Measurements from ENCODE around the gene STIP1. TPM values are rescaled to one million over a fixed set of nuclear protein-coding genes. Genes with fewer than 3 reads are reported as not detected.
A peak's percentile ranks its signal among the peaks of the same experiment; 100 is the strongest.

STIP1 gene
- total RNA-seq, 1 donor from 2014 or later, result 102 TPM

- no peak overlapping the region for H3K4me3 ChIP-seq (ENCODE audit: low read depth, low read length)
- FAIRE-seq (no peak), DNase-seq (ENCODE audit: low read depth) (peak; percentile 67)
- no peak for TF ChIP-seq CTCF (IDR thresholded peaks at IDR 0.05; ENCODE audit: insufficient read depth, low read length, severe bottlenecking)
- peaks cover 13% of the 10 kb centered on the region for H3K36me3 ChIP-seq (ENCODE audit: control insufficient read depth, insufficient read depth, low read length)
- no peaks in the 10 kb centered on the region for H3K27me3 ChIP-seq (ENCODE audit: control insufficient read depth, insufficient read depth, low read length)
Observed at GRCh38 chr11:64224151-64224890, 38.4 kb downstream of the STIP1 start.

GRCh38 chr11:64224891-64225607, 39.1 kb downstream of the STIP1 start:
- no peak for FAIRE-seq
- no peak for TF ChIP-seq CTCF (IDR thresholded peaks at IDR 0.05; ENCODE audit: insufficient read depth, low read length, severe bottlenecking)
- no peaks in the 10 kb centered on the region for H3K27me3 ChIP-seq (ENCODE audit: control insufficient read depth, insufficient read depth, low read length)
- no peak for DNase-seq (ENCODE audit: low read depth)
- H3K4me3 ChIP-seq (ENCODE audit: low read depth, low read length), result peak overlapping the region; percentile 65
- peaks cover 12% of the 10 kb centered on the region for H3K36me3 ChIP-seq (ENCODE audit: control insufficient read depth, insufficient read depth, low read length)

- Histone ChIP-seq H3K36me3 (ENCODE audit: control insufficient read depth, insufficient read depth, low read length) (peaks cover 11% of the 10 kb centered on the region), H3K4me3 (ENCODE audit: low read depth, low read length) (peak within 1 kb of the TSS; percentile 65), H3K27me3 (ENCODE audit: control insufficient read depth, insufficient read depth, low read length) (no peaks in the 10 kb centered on the region)
- peak; percentile 32 for TF ChIP-seq CTCF (IDR thresholded peaks at IDR 0.05; ENCODE audit: insufficient read depth, low read length, severe bottlenecking)
- DNase-seq (ENCODE audit: low read depth) (peak; percentile 53), FAIRE-seq (no peak)
Observed at GRCh38 chr11:64225608-64226506, 39.9 kb downstream of the STIP1 start, which contains the start of the genes NUDT22 and TRPT1. TSS of gene NUDT22 (plus strand) at chr11:64226274. CDS start at chr11:64226653, 379 bp downstream. TSS of gene TRPT1 (minus strand) at chr11:64226186. CDS start at chr11:64225860, 326 bp downstream.

GRCh38 chr11:64226507-64227051, 40.6 kb downstream of the STIP1 start:
- DNase-seq (ENCODE audit: low read depth) (no peak), FAIRE-seq (no peak)
- TF ChIP-seq CTCF (IDR thresholded peaks at IDR 0.05; ENCODE audit: insufficient read depth, low read length, severe bottlenecking), result no peak
- H3K27me3 ChIP-seq (ENCODE audit: control insufficient read depth, insufficient read depth, low read length), result no peaks in the 10 kb centered on the region
- H3K4me3 ChIP-seq (ENCODE audit: low read depth, low read length), result peak overlapping the region; percentile 65
- H3K36me3 ChIP-seq (ENCODE audit: control insufficient read depth, insufficient read depth, low read length), result peaks cover 10% of the 10 kb centered on the region

- TF ChIP-seq CTCF (IDR thresholded peaks at IDR 0.05; ENCODE audit: insufficient read depth, low read length, severe bottlenecking), result no peak
- DNase-seq (ENCODE audit: low read depth) (peak; percentile 62), FAIRE-seq (no peak)
- peak overlapping the region; percentile 65 for H3K4me3 ChIP-seq (ENCODE audit: low read depth, low read length)
- H3K36me3 ChIP-seq (ENCODE audit: control insufficient read depth, insufficient read depth, low read length), result peaks cover 10% of the 10 kb centered on the region
- H3K27me3 ChIP-seq (ENCODE audit: control insufficient read depth, insufficient read depth, low read length), result no peaks in the 10 kb centered on the region
Observed at GRCh38 chr11:64227405-64227956, 41.5 kb downstream of the STIP1 start.

Measured in bronchial epithelial cell (primary cell).